Mucosa of stomach (tissue), 1 donor: ENCODE measurements around the gene CSNK1A1L.

Source experiments
- H3K27me3 ChIP-seq: one replicate; pipeline ENCODE4 v1.7.0; 2013; ENCODE audit warnings: mild to moderate bottlenecking, low read length; ENCODE audit not compliant: control insufficient read depth, insufficient read depth
- H3K36me3 ChIP-seq: one replicate; pipeline ENCODE4 v1.7.0; 2013; ENCODE audit warnings: low read length; ENCODE audit not compliant: control insufficient read depth, insufficient read depth
- H3K4me1 ChIP-seq: one replicate; pipeline ENCODE4 v1.7.0; 2013; ENCODE audit warnings: mild to moderate bottlenecking, low read length; ENCODE audit not compliant: control insufficient read depth, insufficient read depth
- H3K4me3 ChIP-seq: one replicate; pipeline ENCODE4 v1.7.0; 2013; ENCODE audit warnings: low read length
- H3K9ac ChIP-seq: one replicate; pipeline ENCODE4 v1.7.0; 2013; ENCODE audit warnings: mild to moderate bottlenecking, low read length, moderate library complexity
- H3K9me3 ChIP-seq: one replicate; pipeline ENCODE4 v1.7.0; 2013; ENCODE audit warnings: mild to moderate bottlenecking, low read length, moderate library complexity; ENCODE audit not compliant: control insufficient read depth
- donor health status: Pancreatic carcinoma.

Gene CSNK1A1L

GRCh38 chr13:37105251-37105714 is at the start of gene CSNK1A1L:
Gene CSNK1A1L (minus strand): TSS chr13:37105664. CDS start chr13:37105256, 408 bp downstream.
- Histone ChIP-seq H3K4me1 (no peaks in the 10 kb centered on the region), H3K36me3 (no peaks in the 10 kb centered on the region), H3K9ac (no peak within 1 kb of the TSS), H3K4me3 (no peak within 1 kb of the TSS), H3K27me3 (no peaks in the 10 kb centered on the region), H3K9me3 (no peaks in the 10 kb centered on the region)

DNA sequence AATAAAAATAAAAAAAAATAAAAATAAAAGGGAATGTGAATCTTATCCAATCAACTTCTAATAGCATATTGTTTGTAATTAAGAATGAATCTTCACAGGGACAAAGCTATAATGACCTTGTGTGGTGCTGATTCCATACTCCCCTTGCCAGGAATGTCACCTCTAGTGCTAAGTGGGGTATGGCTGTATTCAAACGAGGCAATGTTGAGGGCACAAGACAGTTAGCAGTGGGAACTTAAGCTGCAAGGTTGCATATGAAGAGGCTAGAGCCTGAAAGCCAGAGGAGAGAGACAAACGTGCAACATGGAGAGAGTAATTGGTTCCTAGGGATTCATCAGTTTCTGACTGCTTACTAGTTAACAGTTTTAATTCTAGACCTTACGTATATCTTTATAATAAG is 43.9 kb upstream of the CSNK1A1L start:
- Histone ChIP-seq H3K9ac (no peak overlapping the region), H3K36me3 (no peaks in the 10 kb centered on the region), H3K27me3 (no peaks in the 10 kb centered on the region), H3K4me1 (no peaks in the 10 kb centered on the region), H3K9me3 (no peaks in the 10 kb centered on the region), H3K4me3 (no peak overlapping the region)

DNA sequence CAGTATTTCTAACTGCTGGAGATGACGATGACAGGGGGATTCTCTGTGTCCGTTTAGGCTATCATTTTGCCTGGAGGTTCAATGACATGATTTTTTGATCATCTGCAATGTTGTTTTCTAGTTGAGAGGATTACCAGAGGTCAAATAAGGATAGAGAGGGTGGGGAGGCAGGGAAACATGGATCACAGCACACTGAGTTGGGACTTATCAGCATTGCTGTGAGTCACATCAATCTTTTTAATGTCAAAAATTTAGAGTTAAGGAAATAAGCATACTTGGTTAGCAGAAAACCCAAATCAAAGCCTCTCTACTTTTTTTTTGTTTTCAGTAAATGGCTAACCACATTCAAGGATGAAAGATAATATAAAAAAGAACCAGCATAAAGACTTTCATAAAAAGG is 43.0 kb upstream of the CSNK1A1L start:
- H3K9me3 ChIP-seq, result no peaks in the 10 kb centered on the region
- H3K27me3 ChIP-seq, result no peaks in the 10 kb centered on the region
- no peaks in the 10 kb centered on the region for H3K4me1 ChIP-seq
- H3K9ac ChIP-seq, result no peak overlapping the region
- H3K4me3 ChIP-seq, result no peak overlapping the region
- no peaks in the 10 kb centered on the region for H3K36me3 ChIP-seq

GRCh38 chr13:37144661-37145060 is 39.2 kb upstream of the CSNK1A1L start:
- no peaks in the 10 kb centered on the region for H3K27me3 ChIP-seq
- no peak overlapping the region for H3K9ac ChIP-seq
- H3K4me1 ChIP-seq, result no peaks in the 10 kb centered on the region
- no peaks in the 10 kb centered on the region for H3K36me3 ChIP-seq
- H3K9me3 ChIP-seq, result no peaks in the 10 kb centered on the region
- H3K4me3 ChIP-seq, result no peak overlapping the region

DNA sequence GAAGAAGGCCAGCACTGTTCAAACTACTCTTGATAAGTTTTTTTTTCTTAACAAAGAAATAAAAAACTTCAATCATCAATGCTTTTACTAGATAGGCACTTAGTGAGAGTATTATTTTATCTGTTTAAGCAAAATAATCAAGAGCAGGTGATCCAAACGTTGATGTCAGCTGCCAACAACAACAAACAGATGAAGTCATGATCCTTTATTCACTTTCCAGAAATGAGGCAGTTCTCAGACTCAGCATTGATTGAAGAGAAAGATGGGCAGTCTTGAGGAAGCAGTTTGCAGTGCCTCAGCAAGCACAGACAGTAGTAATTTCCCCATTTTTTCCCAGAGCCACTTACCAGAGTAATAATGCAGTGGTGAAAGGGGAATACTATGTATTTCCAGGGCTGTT is 38.4 kb upstream of the CSNK1A1L start:
- no peaks in the 10 kb centered on the region for H3K27me3 ChIP-seq
- no peaks in the 10 kb centered on the region for H3K36me3 ChIP-seq
- H3K9ac ChIP-seq, result no peak overlapping the region
- H3K9me3 ChIP-seq, result no peaks in the 10 kb centered on the region
- no peaks in the 10 kb centered on the region for H3K4me1 ChIP-seq
- no peak overlapping the region for H3K4me3 ChIP-seq

- no peaks in the 10 kb centered on the region for H3K9me3 ChIP-seq
- H3K9ac ChIP-seq, result no peak overlapping the region
- no peaks in the 10 kb centered on the region for H3K36me3 ChIP-seq
- H3K27me3 ChIP-seq, result no peaks in the 10 kb centered on the region
- H3K4me3 ChIP-seq, result no peak overlapping the region
- H3K4me1 ChIP-seq, result no peaks in the 10 kb centered on the region
Observed at GRCh38 chr13:37142877-37143276, 37.4 kb upstream of the CSNK1A1L start.

- H3K4me1 ChIP-seq, result no peaks in the 10 kb centered on the region
- no peaks in the 10 kb centered on the region for H3K36me3 ChIP-seq
- H3K27me3 ChIP-seq, result no peaks in the 10 kb centered on the region
- no peak overlapping the region for H3K4me3 ChIP-seq
- no peak overlapping the region for H3K9ac ChIP-seq
- H3K9me3 ChIP-seq, result no peaks in the 10 kb centered on the region
Observed at GRCh38 chr13:37141011-37141410, 35.5 kb upstream of the CSNK1A1L start.

DNA sequence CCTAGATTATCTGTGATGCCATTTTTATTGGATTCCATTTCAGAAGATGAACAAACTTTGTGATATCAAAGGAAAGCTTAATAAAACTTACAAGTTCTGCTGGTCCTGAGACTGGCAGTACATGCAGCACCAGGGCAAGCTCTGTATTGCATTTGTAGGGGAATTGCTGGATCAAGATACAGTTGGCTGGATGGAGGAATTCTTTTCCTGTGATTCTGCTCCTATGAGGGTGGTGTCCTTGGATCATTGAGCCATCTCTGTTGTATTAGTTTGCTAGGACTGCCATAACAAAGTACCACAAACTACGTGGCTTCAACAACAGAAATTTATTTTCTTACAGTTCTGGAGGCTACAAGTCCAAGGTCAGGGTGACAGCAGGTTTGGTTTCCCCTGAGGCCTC is 33.9 kb upstream of the CSNK1A1L start:
- Histone ChIP-seq H3K4me3 (no peak overlapping the region), H3K9me3 (no peaks in the 10 kb centered on the region), H3K4me1 (no peaks in the 10 kb centered on the region), H3K27me3 (no peaks in the 10 kb centered on the region), H3K9ac (no peak overlapping the region), H3K36me3 (no peaks in the 10 kb centered on the region)

DNA sequence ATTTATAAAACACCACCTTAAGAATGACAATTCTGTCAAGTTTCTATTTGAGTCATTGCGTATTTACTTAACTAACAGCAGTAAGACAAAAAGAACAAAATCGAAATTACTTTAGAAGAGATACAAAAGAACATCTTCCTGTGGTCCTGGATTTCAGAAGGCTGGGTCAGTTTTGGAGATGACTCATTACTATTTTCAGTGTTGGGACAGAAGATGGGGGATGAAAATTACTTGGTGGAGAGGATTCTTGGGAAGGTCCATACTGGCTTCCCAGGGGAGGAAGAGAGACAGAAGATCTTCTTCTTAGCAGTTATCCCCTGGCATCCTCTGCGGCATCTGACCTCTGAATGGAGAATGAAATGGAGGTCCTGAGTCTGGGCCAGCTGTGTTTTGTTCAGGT is 33.5 kb upstream of the CSNK1A1L start:
- Histone ChIP-seq H3K36me3 (no peaks in the 10 kb centered on the region), H3K27me3 (no peaks in the 10 kb centered on the region), H3K4me1 (no peaks in the 10 kb centered on the region), H3K9ac (no peak overlapping the region), H3K9me3 (no peaks in the 10 kb centered on the region), H3K4me3 (no peak overlapping the region)

- no peaks in the 10 kb centered on the region for H3K4me1 ChIP-seq
- no peaks in the 10 kb centered on the region for H3K36me3 ChIP-seq
- no peak overlapping the region for H3K9ac ChIP-seq
- H3K27me3 ChIP-seq, result no peaks in the 10 kb centered on the region
- H3K4me3 ChIP-seq, result no peak overlapping the region
- no peaks in the 10 kb centered on the region for H3K9me3 ChIP-seq
Observed at GRCh38 chr13:37138169-37138568, 32.7 kb upstream of the CSNK1A1L start.

DNA sequence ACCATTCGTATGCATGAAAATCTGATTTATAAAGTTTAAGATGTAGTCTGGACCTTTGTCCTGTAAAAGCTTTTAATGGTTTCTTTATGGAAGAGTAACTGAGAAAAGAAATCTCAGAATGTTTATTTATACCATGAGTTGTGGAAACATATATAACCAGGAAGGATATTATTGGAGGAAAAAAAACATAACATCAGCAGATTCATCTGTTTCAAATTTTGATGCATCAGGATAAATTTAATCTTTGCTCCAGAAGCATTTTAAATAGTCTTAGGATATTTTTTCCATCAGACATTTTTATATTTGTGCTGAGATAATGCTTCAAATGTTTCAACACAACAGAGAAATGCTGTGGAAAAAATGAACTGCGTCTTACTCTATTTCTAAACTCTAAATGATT is 31.2 kb upstream of the CSNK1A1L start:
- Histone ChIP-seq H3K9me3 (no peaks in the 10 kb centered on the region), H3K4me1 (no peaks in the 10 kb centered on the region), H3K4me3 (no peak overlapping the region), H3K36me3 (no peaks in the 10 kb centered on the region), H3K27me3 (no peaks in the 10 kb centered on the region), H3K9ac (no peak overlapping the region)

DNA sequence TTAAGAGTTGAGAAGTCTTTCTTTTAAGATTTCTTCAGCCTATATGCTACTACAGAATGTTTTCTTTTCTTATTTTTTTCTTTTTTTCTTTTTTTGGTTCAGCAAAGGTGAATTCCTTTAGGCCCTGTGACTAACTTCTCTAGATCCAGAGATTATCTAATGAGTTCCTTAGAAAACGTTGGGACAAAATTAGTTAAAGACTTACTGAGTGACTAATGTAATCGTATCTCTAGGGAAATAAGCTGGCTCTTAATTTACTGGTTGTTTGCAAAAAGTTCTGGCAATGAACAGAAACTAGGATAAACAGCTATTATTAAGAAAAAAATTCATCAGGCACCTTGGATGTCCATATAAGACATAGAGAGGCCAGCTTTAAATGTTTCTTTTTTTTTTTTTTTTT is 30.7 kb upstream of the CSNK1A1L start:
- Histone ChIP-seq H3K27me3 (no peaks in the 10 kb centered on the region), H3K36me3 (no peaks in the 10 kb centered on the region), H3K9me3 (no peaks in the 10 kb centered on the region), H3K4me3 (no peak overlapping the region), H3K9ac (no peak overlapping the region), H3K4me1 (no peaks in the 10 kb centered on the region)

- Histone ChIP-seq H3K9ac (no peak overlapping the region), H3K36me3 (no peaks in the 10 kb centered on the region), H3K27me3 (no peaks in the 10 kb centered on the region), H3K9me3 (no peaks in the 10 kb centered on the region), H3K4me3 (no peak overlapping the region), H3K4me1 (no peaks in the 10 kb centered on the region)
Observed at GRCh38 chr13:37134411-37135041, 29.1 kb upstream of the CSNK1A1L start.
